ENCODE results near the gene CRHR2.

CRHR2 gene

GRCh38 chr7:30613366-30614325 is 68.6 kb downstream of the CRHR2 start:
- DNase-seq, result no peak

- DNase-seq, result no peak
Observed at GRCh38 chr7:30612658-30613265, 69.5 kb downstream of the CRHR2 start.

- no peak for DNase-seq
Observed at GRCh38 chr7:30605832-30606231, 76.4 kb downstream of the CRHR2 start.

GRCh38 chr7:30604901-30605300 is 77.4 kb downstream of the CRHR2 start:
- DNase-seq, result no peak
